Testis (tissue), 2 donors: ENCODE measurements around the gene TPM2.

Experiments
- CTCF ChIP-seq, 3 experiments: fragments of 450-650 bp in 2 of 3; fragments of 200-600 bp in 1 of 3; sonication (generic) in 1 of 3; IDR thresholded peaks; one replicate each; pipeline ENCODE4 v1.5.1; 2016 to 2019; ENCODE audit warnings: antibody characterized with exemption in 3 of 3, mild to moderate bottlenecking in 2 of 3, moderate library complexity in 1 of 3
- POLR2A ChIP-seq: fragments of 450-650 bp; IDR thresholded peaks from one replicate; pipeline ENCODE4 v1.6.1; 2017; ENCODE audit warnings: antibody characterized with exemption, mild to moderate bottlenecking, moderate library complexity

GRCh38 chr9:35669331-35670145 is 20.2 kb downstream of the TPM2 start:
- no peak for TF ChIP-seq CTCF (IDR thresholded peaks at IDR 0.05)
- no peak for TF ChIP-seq POLR2A
